ENCODE measurements around the gene MAGI3.

DNA sequence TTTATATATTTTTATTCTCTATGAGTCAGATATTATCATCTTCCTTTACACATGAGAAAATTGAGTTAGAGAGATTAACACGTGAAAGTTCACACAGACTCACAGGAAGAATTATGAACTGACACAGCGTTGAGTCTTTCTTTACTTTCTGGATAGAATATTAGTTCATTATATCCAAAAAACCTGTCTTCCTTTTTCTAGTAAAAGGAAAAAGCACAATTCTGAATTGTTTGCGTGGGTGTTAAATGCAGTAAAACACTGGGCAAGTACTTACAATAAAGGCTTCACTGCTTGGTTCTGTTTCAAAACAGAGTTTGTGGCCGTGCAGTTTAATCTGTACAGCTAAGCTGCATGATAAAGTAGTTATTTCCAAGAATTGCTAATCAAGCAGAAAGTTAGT is 10.8 kb downstream of the MAGI3 start:
- TF ChIP-seq EZH2 (IDR thresholded peaks at IDR 0.05; ENCODE audit: low read length, unreplicated experiment) = no peak
- TF ChIP-seq, protein P1, sequence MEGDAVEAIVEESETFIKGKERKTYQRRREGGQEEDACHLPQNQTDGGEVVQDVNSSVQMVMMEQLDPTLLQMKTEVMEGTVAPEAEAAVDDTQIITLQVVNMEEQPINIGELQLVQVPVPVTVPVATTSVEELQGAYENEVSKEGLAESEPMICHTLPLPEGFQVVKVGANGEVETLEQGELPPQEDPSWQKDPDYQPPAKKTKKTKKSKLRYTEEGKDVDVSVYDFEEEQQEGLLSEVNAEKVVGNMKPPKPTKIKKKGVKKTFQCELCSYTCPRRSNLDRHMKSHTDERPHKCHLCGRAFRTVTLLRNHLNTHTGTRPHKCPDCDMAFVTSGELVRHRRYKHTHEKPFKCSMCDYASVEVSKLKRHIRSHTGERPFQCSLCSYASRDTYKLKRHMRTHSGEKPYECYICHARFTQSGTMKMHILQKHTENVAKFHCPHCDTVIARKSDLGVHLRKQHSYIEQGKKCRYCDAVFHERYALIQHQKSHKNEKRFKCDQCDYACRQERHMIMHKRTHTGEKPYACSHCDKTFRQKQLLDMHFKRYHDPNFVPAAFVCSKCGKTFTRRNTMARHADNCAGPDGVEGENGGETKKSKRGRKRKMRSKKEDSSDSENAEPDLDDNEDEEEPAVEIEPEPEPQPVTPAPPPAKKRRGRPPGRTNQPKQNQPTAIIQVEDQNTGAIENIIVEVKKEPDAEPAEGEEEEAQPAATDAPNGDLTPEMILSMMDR (conservative IDR thresholded peaks at IDR 0.05; ENCODE audit: low read depth, low read length) = no peak
- TF ChIP-seq EZH2phosphoT487 (IDR thresholded peaks at IDR 0.05; ENCODE audit: borderline replicate concordance, low read length) = no peak

Measured in PC-3 (cell line).